PC-3 (cell line): ENCODE results near the gene ACTR6.

Source experiments
- EZH2 ChIP-seq: fragments of 300-600 bp; sonication (generic); IDR thresholded peaks from one replicate; pipeline ENCODE4 v1.6.1; 2017; ENCODE audit warnings: antibody characterized with exemption, mild to moderate bottlenecking, low read length; ENCODE audit not compliant: unreplicated experiment
- TF ChIP-seq, protein P1 (sequence below): fragments of 300-600 bp; sonication (generic); conservative IDR thresholded peaks from 2 replicates; pipeline ENCODE4 v1.5.1; 2017; ENCODE audit warnings: antibody characterized with exemption, low read depth, mild to moderate bottlenecking, low read length

DNA sequence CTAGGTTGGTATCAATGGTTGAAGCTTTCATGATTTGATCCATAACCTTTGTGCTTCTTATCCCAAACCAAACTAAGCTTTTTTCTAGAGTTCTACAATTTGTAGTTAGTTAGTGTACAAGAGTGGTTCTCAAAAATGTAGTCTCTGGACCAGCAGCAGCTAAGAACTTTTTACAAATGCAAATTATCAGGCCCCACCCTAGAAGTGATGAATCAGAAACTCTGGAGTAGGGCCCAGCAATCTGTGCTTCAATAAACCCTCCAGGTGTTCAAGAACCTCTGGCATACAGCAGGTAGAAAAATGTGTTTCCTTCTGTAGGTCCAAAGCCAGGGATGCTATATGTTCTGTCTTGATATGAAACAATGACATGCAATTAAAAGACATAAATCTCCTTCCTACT lies 26.1 kb upstream of the ACTR6 start:
- TF ChIP-seq, protein P1, sequence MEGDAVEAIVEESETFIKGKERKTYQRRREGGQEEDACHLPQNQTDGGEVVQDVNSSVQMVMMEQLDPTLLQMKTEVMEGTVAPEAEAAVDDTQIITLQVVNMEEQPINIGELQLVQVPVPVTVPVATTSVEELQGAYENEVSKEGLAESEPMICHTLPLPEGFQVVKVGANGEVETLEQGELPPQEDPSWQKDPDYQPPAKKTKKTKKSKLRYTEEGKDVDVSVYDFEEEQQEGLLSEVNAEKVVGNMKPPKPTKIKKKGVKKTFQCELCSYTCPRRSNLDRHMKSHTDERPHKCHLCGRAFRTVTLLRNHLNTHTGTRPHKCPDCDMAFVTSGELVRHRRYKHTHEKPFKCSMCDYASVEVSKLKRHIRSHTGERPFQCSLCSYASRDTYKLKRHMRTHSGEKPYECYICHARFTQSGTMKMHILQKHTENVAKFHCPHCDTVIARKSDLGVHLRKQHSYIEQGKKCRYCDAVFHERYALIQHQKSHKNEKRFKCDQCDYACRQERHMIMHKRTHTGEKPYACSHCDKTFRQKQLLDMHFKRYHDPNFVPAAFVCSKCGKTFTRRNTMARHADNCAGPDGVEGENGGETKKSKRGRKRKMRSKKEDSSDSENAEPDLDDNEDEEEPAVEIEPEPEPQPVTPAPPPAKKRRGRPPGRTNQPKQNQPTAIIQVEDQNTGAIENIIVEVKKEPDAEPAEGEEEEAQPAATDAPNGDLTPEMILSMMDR, result no peak
- no peak for TF ChIP-seq EZH2
